NT2/D1 (cell line): ENCODE results near the gene TAC4.

Experiments
- DNase-seq: peaks from one replicate; pipeline ENCODE4 v3.0.0-alpha.2; 2011; ENCODE audit warnings: low read depth, low spot score
- H3K27me3 ChIP-seq: 2 replicates; pipeline ENCODE4 v1.6.0; 2011; ENCODE audit warnings: mild to moderate bottlenecking; ENCODE audit not compliant: insufficient read length, insufficient read depth
- H3K36me3 ChIP-seq: 2 replicates; pipeline ENCODE4 v1.6.1; 2011; ENCODE audit warnings: mild to moderate bottlenecking, low read length, mixed read lengths; ENCODE audit not compliant: insufficient read depth, insufficient read length
- H3K4me1 ChIP-seq: 2 replicates; pipeline ENCODE4 v1.5.1; 2011; ENCODE audit not compliant: insufficient read depth, insufficient read length
- H3K4me3 ChIP-seq: 2 replicates; pipeline ENCODE4 v1.5.1; 2011; ENCODE audit warnings: low read depth; ENCODE audit not compliant: insufficient read length
- H3K9ac ChIP-seq: 2 replicates; pipeline ENCODE4 v1.6.0; 2011; ENCODE audit warnings: low read depth; ENCODE audit not compliant: insufficient read length
- H3K9me3 ChIP-seq: 2 replicates; pipeline ENCODE4 v1.5.1; 2011; ENCODE audit warnings: mild to moderate bottlenecking, low read length; ENCODE audit not compliant: insufficient read depth
- SUZ12 ChIP-seq: IDR thresholded peaks from 2 replicates; pipeline ENCODE4 v1.6.1; 2011; ENCODE audit not compliant: insufficient read length, insufficient read depth; ENCODE audit errors: extremely low read depth
- YY1 ChIP-seq: IDR thresholded peaks from 2 replicates; pipeline ENCODE4 v1.6.1; 2011; ENCODE audit not compliant: insufficient read length, insufficient read depth
- ZNF274 ChIP-seq: IDR thresholded peaks from 2 replicates; pipeline ENCODE4 v1.6.1; 2011; ENCODE audit warnings: mild to moderate bottlenecking, low read depth, low read length

Gene TAC4

GRCh38 chr17:49880291-49881053 is 32.6 kb upstream of the TAC4 start:
- peak overlapping the region; percentile 41 for H3K4me3 ChIP-seq

DNA sequence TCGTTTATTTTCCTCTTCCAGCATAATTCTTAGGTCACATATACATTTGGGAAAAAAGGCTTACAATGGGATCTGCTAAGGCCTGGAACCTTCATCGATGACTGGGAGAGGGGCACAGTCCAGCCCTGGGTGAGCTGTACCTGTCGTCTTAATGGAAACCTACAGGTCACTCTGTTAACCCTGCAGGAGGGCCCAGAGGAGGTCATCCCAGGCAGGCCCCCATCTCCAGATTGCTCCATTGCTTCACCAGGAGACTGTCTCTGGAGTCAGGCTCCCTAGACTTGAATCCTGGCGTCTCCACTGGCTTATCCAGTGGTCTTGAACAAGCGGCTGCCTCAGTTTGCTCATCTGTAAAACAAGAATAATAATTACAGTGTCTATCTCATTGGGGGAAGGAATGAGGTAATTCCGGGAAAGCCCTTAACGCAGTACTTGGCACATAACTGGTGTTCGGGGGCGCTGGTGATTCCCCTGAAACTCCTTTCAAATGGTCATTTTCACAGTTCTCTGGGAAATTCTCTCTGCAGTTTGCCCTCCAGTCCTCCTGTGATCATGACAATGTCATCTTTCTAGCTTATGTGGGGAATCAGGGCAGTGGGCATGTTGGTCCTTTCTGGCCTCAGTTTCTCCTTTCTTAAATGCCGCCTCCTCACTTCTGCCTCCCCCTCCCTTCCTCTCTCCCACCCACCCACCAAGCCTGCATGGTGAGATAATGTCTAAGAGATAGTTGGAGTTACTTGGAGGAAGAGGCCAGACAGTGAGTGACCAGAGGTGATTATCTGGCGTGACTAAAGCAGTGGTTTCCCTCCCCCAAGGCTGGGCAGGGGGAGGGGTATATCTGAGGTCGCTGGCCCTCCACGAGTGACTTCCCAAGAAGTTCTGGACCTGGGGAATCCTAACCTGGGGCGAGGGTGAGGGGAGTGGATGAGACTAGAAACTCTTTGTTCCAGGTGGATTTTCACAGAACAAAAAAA is 31.3 kb upstream of the TAC4 start:
- H3K4me1 ChIP-seq: peaks cover 31% of the 10 kb centered on the region
- H3K27me3 ChIP-seq: no peaks in the 10 kb centered on the region
- H3K4me3 ChIP-seq: no peak overlapping the region
- TF ChIP-seq SUZ12: no peak
- no peak for TF ChIP-seq YY1
- no peak for TF ChIP-seq ZNF274
- no peaks in the 10 kb centered on the region for H3K36me3 ChIP-seq
- DNase-seq: no peak
- H3K9ac ChIP-seq: peak overlapping the region; percentile 26
- H3K9me3 ChIP-seq: no peaks in the 10 kb centered on the region

More at GRCh38 chr17:49880291-49881053, 32.6 kb upstream of the TAC4 start:
- Histone ChIP-seq H3K27me3 (no peaks in the 10 kb centered on the region), H3K9me3 (no peaks in the 10 kb centered on the region), H3K4me1 (peaks cover 28% of the 10 kb centered on the region), H3K9ac (peak overlapping the region; percentile 73), H3K36me3 (no peaks in the 10 kb centered on the region)
- TF ChIP-seq YY1 (no peak), ZNF274 (no peak), SUZ12 (no peak)
- peak; percentile 79 for DNase-seq

GRCh38 chr17:49875685-49876084 is 27.8 kb upstream of the TAC4 start:
- Histone ChIP-seq H3K4me1 (peaks cover 16% of the 10 kb centered on the region), H3K27me3 (no peaks in the 10 kb centered on the region), H3K9ac (peak overlapping the region; percentile 70), H3K9me3 (no peaks in the 10 kb centered on the region), H3K4me3 (no peak overlapping the region), H3K36me3 (no peaks in the 10 kb centered on the region)
- peak; percentile 36 for DNase-seq
- TF ChIP-seq ZNF274: no peak
- no peak for TF ChIP-seq YY1
- TF ChIP-seq SUZ12: no peak

DNA sequence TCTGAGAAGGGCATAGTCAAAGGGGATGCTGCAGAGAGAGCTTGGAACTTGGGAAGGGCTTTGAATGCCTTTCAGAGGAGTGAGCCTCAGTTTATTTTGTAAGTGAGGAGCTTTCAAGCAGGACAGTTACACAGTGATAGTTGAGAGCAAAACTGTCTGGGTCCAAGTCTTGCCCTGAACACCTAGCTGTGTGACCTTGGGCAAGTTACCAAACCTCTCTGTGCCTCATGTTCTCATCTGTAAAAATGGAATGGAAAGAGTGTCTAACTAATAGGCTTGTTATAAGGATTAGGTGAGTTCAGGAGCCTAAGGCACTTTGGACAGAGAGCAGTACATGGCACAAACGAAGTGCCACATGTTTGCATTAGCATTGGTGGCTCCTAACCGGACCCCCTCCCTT is 27.0 kb upstream of the TAC4 start:
- H3K4me3 ChIP-seq: no peak overlapping the region
- DNase-seq: no peak

DNA sequence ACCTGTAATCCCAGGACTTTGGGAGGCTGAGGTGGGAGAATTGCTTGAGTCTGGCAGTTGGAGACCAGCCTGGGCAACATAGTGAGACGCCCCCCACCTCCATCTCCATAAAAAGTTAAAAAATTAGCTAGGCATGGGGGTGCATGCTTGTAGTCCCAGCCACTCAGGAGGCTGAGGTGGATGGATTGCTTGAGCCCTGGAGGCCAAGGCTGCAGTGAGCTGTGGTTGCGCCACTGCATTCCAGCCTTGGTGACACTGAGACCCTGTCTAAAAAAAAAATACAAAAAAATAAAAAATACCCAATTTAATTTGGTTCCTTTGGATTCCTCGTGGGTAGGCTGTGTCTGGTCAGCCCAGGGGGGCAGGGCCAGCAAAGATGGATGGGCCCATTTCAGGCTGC is 26.1 kb upstream of the TAC4 start:
- Histone ChIP-seq H3K9me3 (no peaks in the 10 kb centered on the region), H3K4me1 (peaks cover 28% of the 10 kb centered on the region), H3K36me3 (no peaks in the 10 kb centered on the region), H3K27me3 (no peaks in the 10 kb centered on the region), H3K9ac (no peak overlapping the region), H3K4me3 (no peak overlapping the region)
- DNase-seq: no peak
- TF ChIP-seq SUZ12: no peak
- TF ChIP-seq YY1: no peak
- no peak for TF ChIP-seq ZNF274

More for the DNA sequence above, 27.0 kb upstream of the TAC4 start:
- Histone ChIP-seq H3K9me3 (no peaks in the 10 kb centered on the region), H3K9ac (peak overlapping the region; percentile 70), H3K27me3 (no peaks in the 10 kb centered on the region), H3K36me3 (no peaks in the 10 kb centered on the region), H3K4me1 (peaks cover 23% of the 10 kb centered on the region)
- no peak for TF ChIP-seq ZNF274
- TF ChIP-seq YY1: no peak
- TF ChIP-seq SUZ12: no peak

GRCh38 chr17:49873466-49873865 is 25.6 kb upstream of the TAC4 start:
- no peaks in the 10 kb centered on the region for H3K27me3 ChIP-seq
- H3K4me1 ChIP-seq: peaks cover 28% of the 10 kb centered on the region
- no peaks in the 10 kb centered on the region for H3K9me3 ChIP-seq
- H3K4me3 ChIP-seq: no peak overlapping the region
- DNase-seq: no peak
- TF ChIP-seq SUZ12: no peak
- TF ChIP-seq YY1: no peak
- TF ChIP-seq ZNF274: no peak
- no peaks in the 10 kb centered on the region for H3K36me3 ChIP-seq
- H3K9ac ChIP-seq: no peak overlapping the region
